Endometrial microvascular endothelial cells (primary cell): ENCODE data around the gene FBXL13. TPM values are rescaled to one million over a fixed set of nuclear protein-coding genes. Genes with fewer than 3 reads are reported as not detected.
"Not testable (repeated sequence)": the region's sequence is repeated elsewhere in the genome, so short reads cannot be mapped to it uniquely, and the experiment has no call there.

Source experiments
- in situ Hi-C: cut with HindIII; loops from 2 replicates; pipeline ENCODE4 v1.10.0; 2017; ENCODE audit warnings: low sequenced_read_pairs, low pct_unique_long_range_greater_than_20kb; ENCODE audit errors: inconsistent ontology term
- total RNA-seq: library from RNA; depleted of rRNA; stranded (reverse); fragments of >200 nt; gene quantifications from one replicate; pipeline ENCODE4 v1.2.3, GENCODE V29; 2015; ENCODE audit errors: inconsistent ontology term

The FBXL13 gene
- 3.4 TPM for total RNA-seq

GRCh38 chr7:103074519-103075336 lies at the start of gene FBXL13, which contains the start of gene ARMC10:
Gene FBXL13 (minus strand): TSS chr7:103074796.
Gene ARMC10 (plus strand): TSS chr7:103075140. CDS start chr7:103075273, 133 bp downstream.
- in situ Hi-C loops: no loop called here

DNA sequence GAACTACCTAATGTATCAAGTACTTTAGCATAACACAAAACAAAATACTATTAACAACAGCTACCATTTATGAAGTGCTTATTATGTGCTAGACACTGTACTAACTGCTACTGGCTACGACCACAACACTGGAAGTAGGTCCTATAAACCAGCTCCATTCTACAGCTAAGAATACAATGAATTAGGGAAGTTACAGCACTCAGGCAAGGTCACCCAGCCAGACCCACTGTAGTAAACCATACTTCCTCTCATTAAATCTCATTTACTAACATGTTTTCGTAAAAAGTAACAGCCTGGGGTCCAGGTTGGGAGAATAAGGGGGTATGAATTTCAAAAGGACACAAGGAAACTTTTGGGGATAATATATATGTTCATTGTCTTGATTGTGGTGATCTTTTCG lies 48.9 kb upstream of the FBXL13 start:
- in situ Hi-C loops: no loop called here

DNA sequence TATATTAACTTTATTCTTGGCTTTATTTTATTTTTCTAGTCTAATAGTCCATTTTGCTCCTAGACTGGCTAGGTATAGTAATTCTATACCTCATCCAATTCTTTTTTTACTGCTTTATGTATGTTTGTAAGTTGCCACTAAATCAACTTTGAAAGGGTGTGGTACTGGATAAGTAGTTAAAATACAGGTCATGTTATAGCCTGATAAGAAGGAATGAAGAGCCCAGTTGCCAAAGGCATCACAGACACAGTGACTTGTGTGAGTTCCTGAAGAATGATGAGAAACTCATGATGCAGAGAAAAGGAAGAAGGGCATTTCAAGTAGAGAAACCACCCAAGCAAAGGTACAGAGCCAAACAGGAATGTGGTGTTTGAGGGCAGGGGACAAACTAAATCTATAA lies 47.0 kb upstream of the FBXL13 start:
- in situ Hi-C loops: no loop called here

DNA sequence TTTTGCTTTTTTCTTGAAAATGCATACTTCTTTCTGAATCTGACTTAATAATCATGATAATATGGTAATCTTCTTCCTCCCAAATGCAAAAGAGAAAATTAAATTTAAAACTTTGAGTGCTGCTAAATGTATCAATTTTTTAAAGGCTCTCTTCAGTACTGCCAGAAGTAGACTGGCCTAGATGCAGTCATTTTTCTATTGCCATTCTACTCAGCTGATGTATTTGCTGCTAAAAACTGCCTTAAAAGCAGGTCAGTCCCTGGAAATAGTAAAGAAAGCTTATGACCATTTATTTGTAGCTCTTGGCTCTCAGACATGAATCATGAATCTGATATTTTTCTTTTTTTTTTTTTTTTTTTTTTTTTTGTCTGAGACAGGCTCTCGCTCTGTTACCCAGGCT lies 45.8 kb upstream of the FBXL13 start:
- in situ Hi-C loops: no loop called here

- in situ Hi-C loops: no loop called here
Measured at GRCh38 chr7:103119791-103120291, 45.2 kb upstream of the FBXL13 start.

DNA sequence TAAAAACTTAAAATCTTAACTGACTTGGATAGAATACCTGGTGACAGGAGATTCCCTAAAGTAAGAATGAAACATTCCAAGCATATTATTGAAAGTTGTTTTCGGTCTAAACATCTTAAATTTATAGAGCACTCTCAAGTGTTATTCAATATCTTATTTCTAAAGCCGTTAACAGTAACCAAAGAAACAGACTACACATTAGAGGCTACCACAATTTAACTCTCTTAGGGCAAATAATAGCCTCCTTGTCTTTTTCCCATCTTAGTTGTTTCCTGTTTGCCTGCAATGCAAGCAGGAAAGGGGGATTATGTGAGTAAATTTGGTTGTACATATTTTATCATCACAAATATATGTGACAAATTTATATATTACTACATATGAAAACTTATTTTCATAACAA lies 42.9 kb upstream of the FBXL13 start:
- in situ Hi-C loops: no loop called here

GRCh38 chr7:103116991-103117390 lies 42.4 kb upstream of the FBXL13 start:
- in situ Hi-C loops: no loop called here

GRCh38 chr7:103116511-103116910 lies 41.9 kb upstream of the FBXL13 start:
- in situ Hi-C loops: no loop called here

DNA sequence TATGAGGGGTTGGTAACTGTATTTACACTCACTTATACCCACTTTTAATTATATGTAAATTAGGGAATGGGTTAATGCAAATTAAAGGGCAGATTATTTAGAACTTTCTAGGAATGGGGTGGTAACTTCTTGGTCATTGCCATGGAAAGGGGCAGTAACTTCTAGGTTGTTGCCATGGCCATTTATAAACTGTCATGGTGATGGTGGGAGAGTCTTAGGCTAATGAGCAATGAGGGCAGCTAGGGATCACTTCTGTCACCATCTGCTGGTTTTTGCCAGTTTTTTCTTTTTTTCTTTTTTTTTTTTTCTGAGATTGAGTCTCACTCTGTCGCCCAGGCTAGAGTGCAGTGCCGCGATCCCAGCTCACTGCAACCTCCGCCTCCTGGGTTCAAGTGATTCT lies 41.2 kb upstream of the FBXL13 start:
- in situ Hi-C loops: no loop called here

DNA sequence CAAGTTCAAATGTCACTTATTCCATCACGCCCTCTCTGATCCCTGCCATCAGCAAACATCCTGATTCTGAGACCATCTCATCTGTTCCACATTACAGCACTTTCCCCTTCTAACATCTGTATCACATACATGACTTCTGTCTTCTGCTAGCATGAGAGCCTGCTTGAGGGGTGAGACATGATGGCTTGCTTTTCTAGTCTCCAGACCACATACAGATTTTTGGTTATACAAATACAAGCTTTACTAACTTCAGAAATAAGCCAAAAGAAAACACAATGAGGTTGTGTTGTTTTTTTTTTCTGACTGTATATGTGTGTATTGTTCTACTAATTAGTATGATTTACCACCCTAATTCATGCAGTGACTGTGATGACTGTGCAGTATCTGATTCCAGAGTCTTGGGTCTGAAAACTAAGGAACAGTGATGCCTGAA lies 40.0 kb upstream of the FBXL13 start:
- in situ Hi-C loops: no loop called here

DNA sequence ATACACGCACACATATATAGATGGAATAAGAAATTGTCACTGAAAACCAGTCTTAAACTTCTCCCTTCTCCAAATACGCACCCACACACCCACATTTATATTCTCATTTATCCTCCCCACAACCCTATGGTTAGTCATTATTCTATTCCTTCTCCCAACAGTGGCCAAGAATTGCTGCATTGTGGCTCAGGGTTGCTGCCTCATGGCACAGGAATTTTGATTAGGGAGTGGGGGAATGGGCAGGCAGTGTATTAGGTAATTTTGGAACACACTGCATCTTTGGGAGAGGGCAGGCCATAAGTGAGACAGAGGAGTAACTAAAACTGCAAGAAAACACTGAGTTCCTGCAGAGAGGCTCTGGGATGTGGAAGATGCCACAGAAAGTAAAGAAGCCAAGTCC lies 38.6 kb upstream of the FBXL13 start:
- in situ Hi-C loops: no loop called here

GRCh38 chr7:103106703-103107070 lies 32.1 kb upstream of the FBXL13 start:
- in situ Hi-C loops: not testable (repeated sequence)

DNA sequence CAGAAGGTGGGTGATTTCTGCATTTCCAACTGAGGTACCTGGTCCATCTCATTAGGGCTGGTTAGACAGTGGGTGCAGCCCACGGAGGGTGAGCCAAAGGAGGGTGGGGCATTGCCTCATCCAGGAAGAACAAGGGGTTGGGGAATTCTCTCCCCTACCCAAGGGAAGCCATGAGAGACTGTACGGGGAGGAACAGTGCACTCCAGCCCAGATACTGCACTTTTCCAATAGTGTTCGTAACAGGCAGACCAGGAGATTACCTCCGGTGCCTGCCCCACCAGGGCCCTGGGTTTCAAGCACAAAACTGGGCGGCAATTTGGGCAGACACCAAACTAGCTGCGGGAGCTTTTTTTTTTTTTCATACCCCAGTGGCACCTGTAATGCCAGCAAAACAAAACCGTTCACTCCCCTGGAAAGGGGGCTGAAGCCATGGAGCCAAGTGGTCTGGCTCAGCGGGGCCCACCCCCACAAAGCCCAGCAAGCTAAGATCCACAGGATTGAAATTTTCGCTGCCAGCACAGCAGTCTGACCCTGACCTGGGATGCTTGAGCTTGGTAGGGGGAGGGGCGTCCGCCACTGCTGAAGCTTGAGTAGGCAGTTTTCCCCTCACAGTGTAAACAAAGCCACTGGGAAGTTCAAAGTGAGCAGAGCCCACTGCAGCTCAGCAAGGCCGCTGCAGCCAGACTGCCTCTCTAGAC lies 31.6 kb upstream of the FBXL13 start:
- in situ Hi-C loops: no loop called here

GRCh38 chr7:103101543-103101942 lies 26.9 kb upstream of the FBXL13 start:
- in situ Hi-C loops: no loop called here

DNA sequence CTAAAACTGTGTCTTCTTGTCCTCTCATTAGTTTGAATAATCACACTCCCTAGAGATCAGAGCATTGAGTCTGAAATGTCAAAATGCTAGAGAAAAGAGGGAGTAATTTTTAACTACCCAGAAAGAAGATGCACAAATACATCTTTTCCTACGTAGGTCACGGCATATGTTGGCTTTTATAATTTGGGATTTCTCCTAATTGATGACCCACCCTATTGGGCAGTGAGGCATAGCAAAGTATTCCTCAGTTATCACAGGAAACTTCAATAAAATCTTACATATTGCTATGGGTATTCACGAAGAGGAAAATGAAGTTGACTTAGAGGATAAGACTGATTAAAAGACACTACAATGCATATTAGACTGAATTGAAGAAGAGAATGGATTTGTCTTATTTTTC lies 25.8 kb upstream of the FBXL13 start:
- in situ Hi-C loops: no loop called here

DNA sequence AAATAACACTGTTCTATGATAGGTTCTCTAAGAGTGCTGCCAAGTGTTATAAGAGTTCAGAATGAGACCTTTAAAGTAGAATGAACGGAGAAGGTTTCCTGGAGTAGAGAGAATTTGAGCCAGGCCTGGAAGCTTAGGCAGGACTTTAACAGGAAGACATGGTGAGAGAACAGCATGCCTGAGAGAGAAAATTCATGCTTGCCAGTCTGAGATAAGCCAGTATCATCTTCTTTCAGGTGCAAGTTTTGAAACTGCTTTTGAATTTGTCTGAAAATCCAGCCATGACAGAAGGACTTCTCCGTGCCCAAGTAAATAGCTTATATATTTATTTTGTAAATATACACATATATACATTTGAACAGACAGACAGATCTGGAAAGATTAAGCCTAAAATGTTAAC lies 22.4 kb upstream of the FBXL13 start:
- in situ Hi-C loops: no loop called here

DNA sequence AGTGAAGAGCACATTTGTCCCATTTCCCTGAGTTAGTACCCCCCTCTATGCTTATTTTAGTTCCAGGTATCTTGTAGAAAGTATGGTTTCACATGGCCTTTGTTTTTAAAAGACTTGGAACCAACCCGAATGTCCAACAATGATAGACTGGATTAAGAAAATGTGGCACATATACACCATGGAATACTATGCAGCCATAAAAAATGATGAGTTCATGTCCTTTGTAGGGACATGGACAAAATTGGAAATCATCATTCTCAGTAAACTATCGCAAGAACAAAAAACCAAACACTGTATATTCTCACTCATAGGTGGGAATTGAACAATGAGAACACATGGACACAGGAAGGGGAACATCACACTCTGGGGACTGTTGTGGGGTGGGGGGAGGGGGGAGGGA lies 21.0 kb upstream of the FBXL13 start:
- in situ Hi-C loops: not testable (repeated sequence)

DNA sequence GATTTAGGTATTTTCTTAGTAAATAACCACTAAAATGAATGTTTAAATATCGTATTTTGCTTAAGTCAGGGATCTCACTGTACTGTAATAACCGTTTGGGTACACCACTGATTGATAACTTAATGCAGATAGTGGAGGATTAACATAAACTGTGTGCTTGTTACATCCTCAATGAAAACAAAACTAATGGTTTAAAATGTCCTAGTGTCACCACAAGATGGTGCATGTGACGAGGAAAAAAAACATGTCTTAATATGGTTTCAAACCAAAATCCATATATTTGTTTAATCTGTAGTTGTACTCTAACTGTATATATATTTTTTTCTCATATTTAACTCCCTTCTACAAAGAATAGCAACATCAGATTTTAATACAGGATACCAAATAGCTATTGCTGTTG lies 19.5 kb upstream of the FBXL13 start:
- in situ Hi-C loops: no loop called here

GRCh38 chr7:103093429-103093828 lies 18.8 kb upstream of the FBXL13 start:
- in situ Hi-C loops: no loop called here

DNA sequence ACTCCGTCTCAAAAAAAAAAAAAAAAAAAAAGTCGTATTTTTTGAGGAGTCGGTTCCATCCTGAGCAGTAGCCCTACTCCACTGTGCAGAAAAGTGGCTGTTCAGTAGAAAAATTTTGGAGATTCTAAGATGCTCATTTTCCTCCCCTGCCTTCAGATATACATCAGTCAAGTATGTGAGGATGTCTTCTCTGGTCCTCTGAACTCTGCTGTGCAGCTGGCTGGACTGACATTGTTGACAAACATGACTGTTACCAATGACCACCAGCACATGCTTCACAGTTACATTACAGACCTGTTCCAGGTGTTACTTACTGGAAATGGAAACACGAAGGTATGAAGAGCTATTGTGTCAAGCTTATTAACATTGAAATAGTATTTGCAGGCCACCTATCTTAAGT lies 17.7 kb upstream of the FBXL13 start:
- in situ Hi-C loops: not testable (repeated sequence)
